MM.1S (cell line): ENCODE results near the gene FOXA2.

Experiments used
- CTCF ChIP-seq: fragments of 300-600 bp; sonication (generic); IDR thresholded peaks from 2 replicates; pipeline ENCODE4 v1.5.1; 2016; ENCODE audit warnings: antibody characterized with exemption, low read length, mixed read lengths
- EZH2 ChIP-seq: fragments of 300-600 bp; sonication (generic); optimal IDR thresholded peaks from 2 replicates; pipeline ENCODE3; 2017; ENCODE audit warnings: low read depth, mild to moderate bottlenecking, antibody characterized with exemption, low read length, mixed read lengths

GRCh38 chr20:22535483-22535882 is 48.9 kb downstream of the FOXA2 start:
- TF ChIP-seq CTCF (no peak), EZH2 (no peak)
